Lower leg skin (tissue), 3 donors: ENCODE data around the gene KCNT1.

Experiments used
- CTCF ChIP-seq, 3 donors: fragments of 450-650 bp; IDR thresholded peaks; one replicate each; pipeline ENCODE4 v1.5.1; 2016; ENCODE audit warnings: antibody characterized with exemption in 3 of 3, mild to moderate bottlenecking in 3 of 3, moderate library complexity in 2 of 3
- POLR2A ChIP-seq, 2 donors: fragments of 450-650 bp; IDR thresholded peaks; one replicate each; pipeline ENCODE4 v1.6.1; 2016 to 2017; ENCODE audit warnings: antibody characterized with exemption in 2 of 2, mild to moderate bottlenecking in 1 of 2, moderate library complexity in 1 of 2

- TF ChIP-seq CTCF (IDR thresholded peaks at IDR 0.05) (no peak), POLR2A (IDR thresholded peaks at IDR 0.05) (no peak)
Measured at GRCh38 chr9:135770203-135770535, 68.2 kb downstream of the KCNT1 start.
